Parathyroid adenoma (tissue), 2 donors: ENCODE measurements around the gene TNFAIP8L3.

Source experiments
- H2AFZ ChIP-seq: fragments of 300-600 bp; sonication (generic); one replicate; pipeline ENCODE4 v1.7.0; 2017; ENCODE audit warnings: antibody characterized with exemption, mild to moderate bottlenecking
- H3K27ac ChIP-seq: fragments of 300-600 bp; sonication (generic); one replicate; pipeline ENCODE4 v1.7.0; 2017
- H3K27me3 ChIP-seq: fragments of 300-600 bp; sonication (generic); one replicate; pipeline ENCODE4 v1.7.0; 2017; ENCODE audit warnings: low read length; ENCODE audit not compliant: control insufficient read depth, insufficient read depth
- H3K36me3 ChIP-seq: fragments of 300-600 bp; sonication (generic); one replicate; pipeline ENCODE4 v1.7.0; 2017; ENCODE audit warnings: low read length; ENCODE audit not compliant: control insufficient read depth, insufficient read depth
- H3K4me1 ChIP-seq: fragments of 300-600 bp; sonication (generic); one replicate; pipeline ENCODE4 v1.7.0; 2017; ENCODE audit warnings: control low read depth
- H3K4me2 ChIP-seq: fragments of 300-600 bp; sonication (generic); one replicate; pipeline ENCODE4 v1.7.0; 2017; ENCODE audit warnings: low read length
- H3K4me3 ChIP-seq: fragments of 300-600 bp; sonication (generic); one replicate; pipeline ENCODE4 v1.7.0; 2017; ENCODE audit warnings: low read depth, low read length
- H3K79me2 ChIP-seq: fragments of 300-600 bp; sonication (generic); one replicate; pipeline ENCODE4 v1.7.0; 2017; ENCODE audit warnings: control low read depth
- H3K9ac ChIP-seq: fragments of 300-600 bp; sonication (generic); one replicate; pipeline ENCODE4 v1.7.0; 2017; ENCODE audit warnings: mild to moderate bottlenecking
- H3K9me3 ChIP-seq: fragments of 300-600 bp; sonication (generic); one replicate; pipeline ENCODE4 v1.7.0; 2017; ENCODE audit warnings: low read length; ENCODE audit not compliant: control insufficient read depth
- TF ChIP-seq, protein P1 (sequence below): fragments of 300-600 bp; sonication (generic); IDR thresholded peaks from one replicate; pipeline ENCODE4 v1.7.0; 2017; ENCODE audit warnings: antibody characterized with exemption, mild to moderate bottlenecking
- donor health status: primary hyperparathyroidism.

Gene TNFAIP8L3

DNA sequence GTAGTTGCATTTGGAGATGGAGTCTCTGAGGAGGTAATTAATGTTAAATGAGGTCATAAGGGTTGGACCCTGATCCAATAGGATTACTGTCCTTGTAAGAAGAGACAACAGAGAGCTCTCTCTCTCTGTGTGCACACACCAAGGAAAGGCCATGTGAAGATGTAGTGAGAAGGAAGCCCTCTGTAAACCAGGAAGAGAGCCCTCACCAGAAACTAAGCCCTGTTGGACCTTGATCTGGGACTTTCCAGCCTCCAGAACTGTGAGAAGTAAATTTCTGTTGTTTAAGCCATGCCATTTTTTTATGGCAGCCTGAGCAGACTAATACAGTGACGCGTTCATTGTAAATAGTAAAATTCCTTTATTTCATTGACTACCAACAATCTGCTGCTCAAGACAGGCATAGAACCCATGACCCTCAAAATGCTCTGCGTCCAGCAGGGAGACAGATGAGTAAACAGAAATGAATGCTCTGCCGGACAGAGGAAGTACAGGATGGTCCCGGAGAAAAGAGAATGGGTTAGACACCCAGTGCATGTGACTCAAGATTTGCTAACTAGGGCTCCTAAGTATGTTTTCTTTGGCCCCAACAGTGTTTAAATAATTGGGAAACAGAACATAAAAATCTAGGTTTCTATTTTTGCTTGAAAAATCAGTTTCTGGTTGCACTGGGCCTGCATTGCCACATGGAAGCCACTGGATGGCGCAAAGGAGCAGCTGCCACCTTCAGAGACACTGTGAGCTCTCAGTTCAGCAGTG lies 37.9 kb upstream of the TNFAIP8L3 start:
- no peak overlapping the region for H3K27ac ChIP-seq
- H3K9ac ChIP-seq = no peak overlapping the region
- TF ChIP-seq, protein P1, sequence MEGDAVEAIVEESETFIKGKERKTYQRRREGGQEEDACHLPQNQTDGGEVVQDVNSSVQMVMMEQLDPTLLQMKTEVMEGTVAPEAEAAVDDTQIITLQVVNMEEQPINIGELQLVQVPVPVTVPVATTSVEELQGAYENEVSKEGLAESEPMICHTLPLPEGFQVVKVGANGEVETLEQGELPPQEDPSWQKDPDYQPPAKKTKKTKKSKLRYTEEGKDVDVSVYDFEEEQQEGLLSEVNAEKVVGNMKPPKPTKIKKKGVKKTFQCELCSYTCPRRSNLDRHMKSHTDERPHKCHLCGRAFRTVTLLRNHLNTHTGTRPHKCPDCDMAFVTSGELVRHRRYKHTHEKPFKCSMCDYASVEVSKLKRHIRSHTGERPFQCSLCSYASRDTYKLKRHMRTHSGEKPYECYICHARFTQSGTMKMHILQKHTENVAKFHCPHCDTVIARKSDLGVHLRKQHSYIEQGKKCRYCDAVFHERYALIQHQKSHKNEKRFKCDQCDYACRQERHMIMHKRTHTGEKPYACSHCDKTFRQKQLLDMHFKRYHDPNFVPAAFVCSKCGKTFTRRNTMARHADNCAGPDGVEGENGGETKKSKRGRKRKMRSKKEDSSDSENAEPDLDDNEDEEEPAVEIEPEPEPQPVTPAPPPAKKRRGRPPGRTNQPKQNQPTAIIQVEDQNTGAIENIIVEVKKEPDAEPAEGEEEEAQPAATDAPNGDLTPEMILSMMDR = peak; percentile 42
- no peaks in the 10 kb centered on the region for H3K4me1 ChIP-seq
- no peak overlapping the region for H2AFZ ChIP-seq
- no peak overlapping the region for H3K4me3 ChIP-seq
- no peak overlapping the region for H3K4me2 ChIP-seq
- H3K27me3 ChIP-seq = no peaks in the 10 kb centered on the region
- H3K79me2 ChIP-seq = no peaks in the 10 kb centered on the region
- no peaks in the 10 kb centered on the region for H3K36me3 ChIP-seq
- no peaks in the 10 kb centered on the region for H3K9me3 ChIP-seq

DNA sequence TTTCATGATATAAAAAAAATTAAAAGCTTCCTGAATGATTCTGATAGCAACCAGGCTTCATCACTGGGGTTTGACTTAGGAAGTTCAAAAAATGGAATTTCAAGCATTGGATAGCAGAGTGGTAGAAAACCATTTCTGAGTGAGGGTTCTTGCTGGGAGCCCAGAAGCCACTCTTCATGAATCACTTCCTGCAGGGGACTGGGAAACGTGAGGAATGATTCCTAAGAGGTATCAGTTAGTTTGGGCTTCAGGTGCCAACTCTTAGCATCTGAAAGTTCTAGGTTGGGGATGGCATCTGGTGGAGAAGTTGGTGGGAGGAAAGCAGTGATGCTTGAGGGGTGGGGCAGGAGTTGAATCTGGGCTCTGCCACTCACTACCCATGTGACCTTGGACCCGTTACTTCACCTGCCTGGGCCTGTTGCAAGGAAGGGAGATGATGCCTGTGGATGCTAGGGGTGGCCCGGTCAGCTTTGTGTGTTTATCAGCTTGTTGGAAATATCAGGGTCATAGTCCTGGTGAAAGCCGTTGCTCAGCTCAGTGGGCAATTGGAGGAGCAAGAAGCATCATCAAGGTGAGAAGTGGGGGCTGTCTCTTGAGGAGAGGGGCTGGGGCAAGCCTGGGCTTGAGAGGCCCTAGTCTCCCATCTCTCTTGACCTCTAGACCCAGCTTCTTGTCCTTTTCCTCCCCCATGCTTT lies 37.0 kb upstream of the TNFAIP8L3 start:
- H3K4me3 ChIP-seq = no peak overlapping the region
- H3K27ac ChIP-seq = no peak overlapping the region

DNA sequence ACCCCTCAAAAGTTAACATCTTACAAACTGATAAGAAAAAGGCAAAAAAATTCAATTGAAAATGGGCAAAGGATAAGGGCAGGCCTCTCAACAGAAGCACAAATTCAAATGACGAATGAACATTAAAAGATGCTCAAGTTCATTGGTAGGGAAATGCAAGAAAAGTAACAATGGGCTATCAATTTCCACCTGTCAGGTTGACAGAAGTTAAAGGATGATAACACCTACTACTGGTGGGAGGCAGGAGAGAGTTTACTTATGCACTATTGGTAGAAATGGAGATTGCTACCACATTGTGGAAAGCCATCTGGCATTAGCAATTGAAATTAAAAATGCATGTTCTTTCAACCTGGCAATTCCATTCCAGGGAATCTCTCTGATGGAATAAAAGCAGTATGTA lies 35.6 kb upstream of the TNFAIP8L3 start:
- Histone ChIP-seq H3K9ac (no peak overlapping the region), H3K27me3 (no peaks in the 10 kb centered on the region), H3K9me3 (no peaks in the 10 kb centered on the region), H3K4me1 (no peaks in the 10 kb centered on the region), H3K4me2 (no peak overlapping the region), H3K36me3 (no peaks in the 10 kb centered on the region), H3K27ac (no peak overlapping the region), H3K79me2 (no peaks in the 10 kb centered on the region), H3K4me3 (no peak overlapping the region), H2AFZ (no peak overlapping the region)
- TF ChIP-seq, protein P1 = no peak

More for the DNA sequence above, 37.0 kb upstream of the TNFAIP8L3 start:
- no peaks in the 10 kb centered on the region for H3K79me2 ChIP-seq
- no peak overlapping the region for H2AFZ ChIP-seq
- H3K9me3 ChIP-seq = no peaks in the 10 kb centered on the region
- no peak overlapping the region for H3K9ac ChIP-seq
- no peaks in the 10 kb centered on the region for H3K36me3 ChIP-seq
- no peaks in the 10 kb centered on the region for H3K4me1 ChIP-seq
- H3K27me3 ChIP-seq = no peaks in the 10 kb centered on the region
- no peak overlapping the region for H3K4me2 ChIP-seq
- TF ChIP-seq, protein P1 = no peak

DNA sequence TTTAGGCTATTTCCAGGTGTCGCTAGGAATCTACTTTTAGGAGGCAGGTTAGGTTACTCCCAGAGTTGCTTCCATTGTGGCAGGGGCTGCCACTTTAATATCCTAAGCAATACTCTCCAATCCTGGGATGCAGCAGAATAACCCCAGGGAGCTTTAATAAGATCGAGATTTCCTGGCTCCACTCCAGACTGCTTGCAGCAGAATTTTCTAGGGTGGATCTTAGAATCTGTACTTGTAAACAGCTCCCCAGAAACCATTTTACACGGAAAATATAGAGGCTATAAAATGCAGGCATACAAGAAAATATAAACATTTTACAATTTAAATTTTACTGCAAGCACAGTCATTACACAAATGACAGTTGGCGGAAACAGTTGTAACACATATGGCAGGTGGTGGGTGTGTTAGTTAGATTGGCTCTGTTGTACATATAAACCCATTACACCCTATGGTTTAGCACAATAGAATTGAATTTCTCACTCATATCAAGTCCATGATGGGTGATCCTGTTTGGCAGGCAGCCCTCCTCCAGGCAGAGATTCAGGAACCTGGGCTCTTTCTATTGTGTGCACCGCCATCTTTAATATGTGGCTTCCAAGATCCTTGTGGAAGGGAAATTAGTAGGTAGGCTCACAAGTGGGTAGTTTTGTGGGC lies 35.0 kb upstream of the TNFAIP8L3 start:
- Histone ChIP-seq H3K4me3 (no peak overlapping the region), H3K4me1 (no peaks in the 10 kb centered on the region), H3K27ac (no peak overlapping the region), H2AFZ (no peak overlapping the region), H3K4me2 (no peak overlapping the region), H3K36me3 (no peaks in the 10 kb centered on the region), H3K9me3 (no peaks in the 10 kb centered on the region), H3K27me3 (no peaks in the 10 kb centered on the region), H3K9ac (no peak overlapping the region), H3K79me2 (no peaks in the 10 kb centered on the region)
- TF ChIP-seq, protein P1 = no peak
